ENCODE data around the gene IQCN.

- TF ChIP-seq CTCF (conservative IDR thresholded peaks at IDR 0.05; ENCODE audit: low read depth in 2 of 2), result no peak
- TF ChIP-seq REST (IDR thresholded peaks at IDR 0.05; ENCODE audit: unreplicated experiment), result no peak
- no peak for TF ChIP-seq POLR2AphosphoS5 (IDR thresholded peaks at IDR 0.05; ENCODE audit: low read depth)
- no peak for TF ChIP-seq NANOG (IDR thresholded peaks at IDR 0.05; ENCODE audit: borderline replicate concordance)
- no peak for TF ChIP-seq EZH2 (IDR thresholded peaks at IDR 0.05; ENCODE audit: low read depth, unreplicated experiment)
- no peak for TF ChIP-seq EZH2phosphoT487 (IDR thresholded peaks at IDR 0.05; ENCODE audit: unreplicated experiment)
- no peak for TF ChIP-seq CREB1 (CRISPR knock-in tag; IDR thresholded peaks at IDR 0.05; ENCODE audit: low read depth)
Measured at GRCh38 chr19:18300930-18301717, 26.9 kb upstream of the IQCN start.
